Measurements from ENCODE around the gene DCTN3. TPM values are rescaled to one million over a fixed set of nuclear protein-coding genes. Genes with fewer than 3 reads are reported as not detected.

Gene DCTN3
- total and polyA plus RNA-seq, 2 experiments from 2014 or later = 12.9 to 17.9 TPM

DNA sequence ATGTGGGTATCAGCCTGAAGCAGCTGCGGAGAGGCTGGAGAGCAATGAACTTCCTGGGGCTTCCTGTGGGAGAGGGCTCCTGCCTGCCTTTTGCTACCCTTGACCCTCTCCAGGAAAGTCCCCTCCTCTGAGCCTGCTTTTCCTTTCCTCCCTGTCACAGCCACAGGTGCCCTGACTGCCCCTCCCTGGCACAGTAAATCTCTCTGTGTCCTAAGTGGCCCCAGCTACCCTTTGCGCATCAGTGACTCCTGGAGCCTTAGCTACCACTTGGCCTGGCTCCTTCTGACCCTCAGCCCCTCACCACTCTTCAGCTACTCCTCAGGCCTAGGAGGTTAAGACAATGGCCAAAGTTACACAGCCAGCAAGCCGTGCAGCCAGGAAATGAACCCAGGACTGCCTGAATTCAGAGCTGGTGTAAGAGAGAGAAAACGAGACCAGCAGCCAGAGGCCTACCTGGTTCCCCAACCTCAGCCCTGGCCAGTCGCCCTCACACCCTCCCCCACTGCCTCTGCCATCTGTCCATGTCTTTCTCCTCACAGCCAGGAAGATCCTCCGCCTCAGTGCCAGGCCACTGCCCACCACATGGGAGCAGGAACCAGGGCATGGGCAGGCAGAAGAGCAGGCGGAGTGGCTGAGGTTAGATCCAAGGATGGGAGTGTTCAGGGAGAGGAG, 49.4 kb downstream of the DCTN3 start:
- H2AFZ ChIP-seq = no peak overlapping the region; the same call in 1 of the 2 replicates
- H4K20me1 ChIP-seq (replicated peaks; ENCODE audit: insufficient read depth) = no peaks in the 10 kb centered on the region
- TF ChIP-seq, protein P1, sequence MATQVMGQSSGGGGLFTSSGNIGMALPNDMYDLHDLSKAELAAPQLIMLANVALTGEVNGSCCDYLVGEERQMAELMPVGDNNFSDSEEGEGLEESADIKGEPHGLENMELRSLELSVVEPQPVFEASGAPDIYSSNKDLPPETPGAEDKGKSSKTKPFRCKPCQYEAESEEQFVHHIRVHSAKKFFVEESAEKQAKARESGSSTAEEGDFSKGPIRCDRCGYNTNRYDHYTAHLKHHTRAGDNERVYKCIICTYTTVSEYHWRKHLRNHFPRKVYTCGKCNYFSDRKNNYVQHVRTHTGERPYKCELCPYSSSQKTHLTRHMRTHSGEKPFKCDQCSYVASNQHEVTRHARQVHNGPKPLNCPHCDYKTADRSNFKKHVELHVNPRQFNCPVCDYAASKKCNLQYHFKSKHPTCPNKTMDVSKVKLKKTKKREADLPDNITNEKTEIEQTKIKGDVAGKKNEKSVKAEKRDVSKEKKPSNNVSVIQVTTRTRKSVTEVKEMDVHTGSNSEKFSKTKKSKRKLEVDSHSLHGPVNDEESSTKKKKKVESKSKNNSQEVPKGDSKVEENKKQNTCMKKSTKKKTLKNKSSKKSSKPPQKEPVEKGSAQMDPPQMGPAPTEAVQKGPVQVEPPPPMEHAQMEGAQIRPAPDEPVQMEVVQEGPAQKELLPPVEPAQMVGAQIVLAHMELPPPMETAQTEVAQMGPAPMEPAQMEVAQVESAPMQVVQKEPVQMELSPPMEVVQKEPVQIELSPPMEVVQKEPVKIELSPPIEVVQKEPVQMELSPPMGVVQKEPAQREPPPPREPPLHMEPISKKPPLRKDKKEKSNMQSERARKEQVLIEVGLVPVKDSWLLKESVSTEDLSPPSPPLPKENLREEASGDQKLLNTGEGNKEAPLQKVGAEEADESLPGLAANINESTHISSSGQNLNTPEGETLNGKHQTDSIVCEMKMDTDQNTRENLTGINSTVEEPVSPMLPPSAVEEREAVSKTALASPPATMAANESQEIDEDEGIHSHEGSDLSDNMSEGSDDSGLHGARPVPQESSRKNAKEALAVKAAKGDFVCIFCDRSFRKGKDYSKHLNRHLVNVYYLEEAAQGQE (IDR thresholded peaks at IDR 0.05; ENCODE audit: unreplicated experiment) = no peak
- TF ChIP-seq ZNF114 (CRISPR knock-in tag; IDR thresholded peaks at IDR 0.05) (no peak), STAT1 (IDR thresholded peaks at IDR 0.05; ENCODE audit: unreplicated experiment) (no peak), EZH2 (IDR thresholded peaks at IDR 0.05; ENCODE audit: low read depth, unreplicated experiment) (no peak), ZNF331 (CRISPR knock-in tag; IDR thresholded peaks at IDR 0.05; ENCODE audit: low read depth) (no peak), JUNB (IDR thresholded peaks at IDR 0.05; ENCODE audit: unreplicated experiment) (no peak)
- TF ChIP-seq, protein P2, sequence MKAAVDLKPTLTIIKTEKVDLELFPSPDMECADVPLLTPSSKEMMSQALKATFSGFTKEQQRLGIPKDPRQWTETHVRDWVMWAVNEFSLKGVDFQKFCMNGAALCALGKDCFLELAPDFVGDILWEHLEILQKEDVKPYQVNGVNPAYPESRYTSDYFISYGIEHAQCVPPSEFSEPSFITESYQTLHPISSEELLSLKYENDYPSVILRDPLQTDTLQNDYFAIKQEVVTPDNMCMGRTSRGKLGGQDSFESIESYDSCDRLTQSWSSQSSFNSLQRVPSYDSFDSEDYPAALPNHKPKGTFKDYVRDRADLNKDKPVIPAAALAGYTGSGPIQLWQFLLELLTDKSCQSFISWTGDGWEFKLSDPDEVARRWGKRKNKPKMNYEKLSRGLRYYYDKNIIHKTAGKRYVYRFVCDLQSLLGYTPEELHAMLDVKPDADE (IDR thresholded peaks at IDR 0.05) = no peak
- TF ChIP-seq, protein P3, sequence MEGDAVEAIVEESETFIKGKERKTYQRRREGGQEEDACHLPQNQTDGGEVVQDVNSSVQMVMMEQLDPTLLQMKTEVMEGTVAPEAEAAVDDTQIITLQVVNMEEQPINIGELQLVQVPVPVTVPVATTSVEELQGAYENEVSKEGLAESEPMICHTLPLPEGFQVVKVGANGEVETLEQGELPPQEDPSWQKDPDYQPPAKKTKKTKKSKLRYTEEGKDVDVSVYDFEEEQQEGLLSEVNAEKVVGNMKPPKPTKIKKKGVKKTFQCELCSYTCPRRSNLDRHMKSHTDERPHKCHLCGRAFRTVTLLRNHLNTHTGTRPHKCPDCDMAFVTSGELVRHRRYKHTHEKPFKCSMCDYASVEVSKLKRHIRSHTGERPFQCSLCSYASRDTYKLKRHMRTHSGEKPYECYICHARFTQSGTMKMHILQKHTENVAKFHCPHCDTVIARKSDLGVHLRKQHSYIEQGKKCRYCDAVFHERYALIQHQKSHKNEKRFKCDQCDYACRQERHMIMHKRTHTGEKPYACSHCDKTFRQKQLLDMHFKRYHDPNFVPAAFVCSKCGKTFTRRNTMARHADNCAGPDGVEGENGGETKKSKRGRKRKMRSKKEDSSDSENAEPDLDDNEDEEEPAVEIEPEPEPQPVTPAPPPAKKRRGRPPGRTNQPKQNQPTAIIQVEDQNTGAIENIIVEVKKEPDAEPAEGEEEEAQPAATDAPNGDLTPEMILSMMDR (conservative IDR thresholded peaks at IDR 0.05; ENCODE audit: low read depth in 2 of 2) = no peak
- no peak overlapping the region for H3K4me2 ChIP-seq
- no peak overlapping the region for H3K4me3 ChIP-seq
- Mint-ChIP-seq H3K4me3 (no peak overlapping the region), H3K36me3 (ENCODE audit: low read depth) (no peaks in the 10 kb centered on the region; the same call in 2 of the 3 replicates), H3K4me1 (peaks cover 45% of the 10 kb centered on the region), H3K27ac (no peak overlapping the region), H3K9me3 (no peaks in the 10 kb centered on the region; the same call in 2 of the 3 replicates), H3K27me3 (ENCODE audit: insufficient read depth, low read depth, poor library complexity) (peaks cover 25% of the 10 kb centered on the region)
- H3F3A ChIP-seq (replicated peaks; ENCODE audit: low read depth) = no peaks in the 10 kb centered on the region
- ATAC-seq = no peak
- no peaks in the 10 kb centered on the region for H3K36me3 ChIP-seq (ENCODE audit: insufficient read depth)
- H3K9me2 ChIP-seq (ENCODE audit: insufficient read depth) = no peaks in the 10 kb centered on the region
- H3K4me1 ChIP-seq (ENCODE audit: insufficient read depth) = peaks cover 19% of the 10 kb centered on the region
- peaks cover 6% of the 10 kb centered on the region for H3K27me3 ChIP-seq (ENCODE audit: insufficient read depth)
- no peak overlapping the region for H3K27ac ChIP-seq (ENCODE audit: low read depth)
- H3K79me2 ChIP-seq (replicated peaks; ENCODE audit: insufficient read depth) = no peaks in the 10 kb centered on the region
- DNase-seq (ENCODE audit: low spot score) = no peak

All from GM23338 (cell line).